ENCODE measurements around the gene R3HDM4. TPM values are rescaled to one million over a fixed set of nuclear protein-coding genes. Genes with fewer than 3 reads are reported as not detected.
A peak's percentile ranks its signal among the peaks of the same experiment; 100 is the strongest.
"Not testable (repeated sequence)": the region's sequence is repeated elsewhere in the genome, so short reads cannot be mapped to it uniquely, and the experiment has no call there.

Gene R3HDM4
- total RNA-seq, 1 donor from 2014 or later = 48.8 TPM

DNA sequence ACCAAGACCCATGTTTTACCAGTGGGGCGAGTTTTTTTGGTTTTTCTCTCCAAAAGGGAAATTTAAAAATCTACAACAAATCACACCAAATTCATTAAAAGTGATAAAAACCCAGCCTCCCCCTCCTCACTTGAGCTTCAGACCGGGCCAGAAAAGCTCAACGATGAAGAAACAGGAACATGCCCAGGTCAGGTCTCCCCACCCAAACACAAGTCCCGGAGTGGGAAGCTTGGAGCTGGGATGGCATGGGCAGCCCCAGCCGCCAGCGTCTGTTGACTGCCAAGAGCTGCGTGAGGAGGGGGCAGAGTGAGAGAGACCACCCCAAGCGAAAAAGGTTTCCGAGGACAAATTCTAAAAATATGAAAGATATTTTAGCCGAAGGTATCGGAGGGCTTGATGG lies 16.0 kb downstream of the R3HDM4 start:
- H3K4me3 Mint-ChIP-seq = no peak overlapping the region
- H3K27ac Mint-ChIP-seq = no peak overlapping the region
- no peak for DNase-seq (ENCODE audit: extremely low spot score, unreplicated experiment)
- TF ChIP-seq CTCF (conservative IDR thresholded peaks at IDR 0.05) = no peak
- peaks cover 9% of the 10 kb centered on the region for H3K36me3 Mint-ChIP-seq
- peaks cover 6% of the 10 kb centered on the region for H3K4me1 Mint-ChIP-seq (ENCODE audit: unreplicated experiment)
- peaks cover 5% of the 10 kb centered on the region for H3K27me3 Mint-ChIP-seq
- H3K9me3 Mint-ChIP-seq = no peaks in the 10 kb centered on the region

DNA sequence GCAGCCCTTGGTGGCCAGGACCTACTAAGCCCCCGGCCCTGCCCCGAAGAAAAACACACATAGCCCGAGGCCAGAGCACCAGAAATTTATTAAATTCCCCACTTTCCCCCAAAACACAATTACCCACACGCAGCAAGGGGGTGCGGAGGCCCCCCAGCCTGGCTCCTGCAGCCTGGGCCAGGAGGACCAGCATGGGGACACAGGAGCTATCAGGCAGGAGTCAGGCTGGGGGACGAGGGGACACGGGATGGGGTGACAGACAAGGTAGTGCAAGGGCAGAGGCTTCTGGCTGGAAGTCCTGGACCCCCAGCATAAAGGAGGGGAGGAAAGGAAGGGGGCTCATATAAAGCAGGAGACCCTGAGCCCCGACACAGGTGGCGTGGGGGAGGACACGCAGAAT lies 16.6 kb downstream of the R3HDM4 start:
- peaks cover 5% of the 10 kb centered on the region for H3K27me3 Mint-ChIP-seq
- H3K4me3 Mint-ChIP-seq = no peak overlapping the region
- TF ChIP-seq CTCF (conservative IDR thresholded peaks at IDR 0.05) = no peak
- no peaks in the 10 kb centered on the region for H3K9me3 Mint-ChIP-seq
- H3K36me3 Mint-ChIP-seq = peaks cover 9% of the 10 kb centered on the region
- no peak overlapping the region for H3K27ac Mint-ChIP-seq
- DNase-seq (ENCODE audit: extremely low spot score, unreplicated experiment) = no peak
- peaks cover 6% of the 10 kb centered on the region for H3K4me1 Mint-ChIP-seq (ENCODE audit: unreplicated experiment)

DNA sequence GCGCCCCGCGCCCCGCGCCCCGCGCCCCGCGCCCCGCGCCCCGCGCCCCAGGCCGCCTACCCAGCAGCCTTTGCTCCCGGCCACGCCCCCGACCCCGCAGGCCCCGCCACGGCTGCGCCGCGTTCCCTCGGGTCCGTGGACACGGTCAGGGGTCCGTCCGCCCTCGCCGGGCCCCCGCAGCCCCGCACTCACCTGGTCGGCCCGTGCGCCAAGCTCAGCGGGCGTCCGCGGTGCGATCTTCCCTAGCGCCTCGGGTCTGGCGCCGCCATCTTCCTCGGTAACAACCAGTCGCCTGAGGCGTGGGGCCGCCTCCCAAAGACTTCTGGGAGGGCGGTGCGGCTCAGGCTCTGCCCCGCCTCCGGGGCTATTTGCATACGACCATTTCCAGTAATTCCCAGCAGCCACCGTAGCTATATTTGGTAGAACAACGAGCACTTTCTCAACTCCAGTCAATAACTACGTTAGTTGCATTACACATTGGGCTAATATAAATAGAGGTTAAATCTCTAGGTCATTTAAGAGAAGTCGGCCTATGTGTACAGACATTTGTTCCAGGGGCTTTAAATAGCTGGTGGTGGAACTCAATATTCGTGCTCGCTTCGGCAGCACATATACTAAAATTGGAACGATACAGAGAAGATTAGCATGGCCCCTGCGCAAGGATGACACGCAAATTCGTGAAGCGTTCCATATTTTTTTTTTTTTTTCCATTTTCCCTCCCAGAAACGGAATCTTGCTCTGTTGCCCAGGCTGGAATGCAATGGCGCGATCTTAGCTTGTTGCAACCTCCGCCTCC lies 19.9 kb downstream of the R3HDM4 start, which contains the start of the genes MED16 and RNU6-9:
Gene MED16, minus strand, starts transcription at position 294 of the 796 bp plus-strand sequence. CDS start 2,056 bp downstream, outside the sequence.
Gene RNU6-9, plus strand, starts transcription at position 591 of the 796 bp plus-strand sequence.
- DNase-seq (ENCODE audit: extremely low spot score, unreplicated experiment) = peak; percentile 94
- Mint-ChIP-seq H3K4me1 (ENCODE audit: unreplicated experiment) (peaks cover 6% of the 10 kb centered on the region), H3K36me3 (peaks cover 9% of the 10 kb centered on the region), H3K4me3 (peak within 1 kb of the TSS; percentile 95), H3K27ac (peak within 1 kb of the TSS; percentile 100), H3K27me3 (peaks cover 5% of the 10 kb centered on the region), H3K9me3 (no peaks in the 10 kb centered on the region)
- no peak for TF ChIP-seq CTCF (conservative IDR thresholded peaks at IDR 0.05)

GRCh38 chr19:892243-892893 lies 20.7 kb downstream of the R3HDM4 start:
- peaks cover 6% of the 10 kb centered on the region for H3K4me1 Mint-ChIP-seq (ENCODE audit: unreplicated experiment)
- H3K9me3 Mint-ChIP-seq = no peaks in the 10 kb centered on the region
- H3K4me3 Mint-ChIP-seq = peak overlapping the region; percentile 86
- no peak for TF ChIP-seq CTCF (conservative IDR thresholded peaks at IDR 0.05)
- peaks cover 5% of the 10 kb centered on the region for H3K27me3 Mint-ChIP-seq
- DNase-seq (ENCODE audit: extremely low spot score, unreplicated experiment) = no peak
- peak overlapping the region; percentile 83 for H3K27ac Mint-ChIP-seq
- H3K36me3 Mint-ChIP-seq = peaks cover 9% of the 10 kb centered on the region

- peak overlapping the region; percentile 83 for H3K27ac Mint-ChIP-seq
These were observed 21.4 kb downstream of the R3HDM4 start for GRCh38 chr19:891421-892200.

More at GRCh38 chr19:891421-892200, 21.4 kb downstream of the R3HDM4 start:
- DNase-seq (ENCODE audit: extremely low spot score, unreplicated experiment); H3K4me1 Mint-ChIP-seq (ENCODE audit: unreplicated experiment); H3K36me3 Mint-ChIP-seq; H3K27me3 Mint-ChIP-seq; H3K9me3 Mint-ChIP-seq: not testable (repeated sequence)
- peak overlapping the region; percentile 86 for H3K4me3 Mint-ChIP-seq
